ENCODE data around the gene LRRC34. TPM values are rescaled to one million over a fixed set of nuclear protein-coding genes. Genes with fewer than 3 reads are reported as not detected.
A peak's percentile ranks its signal among the peaks of the same experiment; 100 is the strongest.

LRRC34 gene
- total and polyA plus RNA-seq, 9 donors, result 2.8 to 5.9 (median 3.7) TPM

DNA sequence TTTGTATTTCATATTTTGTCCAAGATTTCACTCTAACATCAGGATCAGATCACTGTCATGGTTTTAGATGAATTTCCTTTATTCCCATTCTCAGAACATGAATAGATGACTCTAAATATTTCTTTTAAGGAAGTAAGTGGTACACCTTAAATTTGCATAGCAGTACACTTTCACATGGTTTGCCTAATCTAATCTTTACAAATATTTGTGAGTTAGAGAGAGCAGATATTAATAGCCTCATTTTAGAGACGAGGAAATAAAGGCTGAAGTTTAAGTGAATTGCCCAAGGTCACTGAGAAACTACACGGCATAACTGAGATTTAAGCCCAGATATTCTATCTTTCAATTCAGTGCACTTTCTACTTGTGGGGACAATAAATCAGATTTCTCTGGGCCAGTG is 62.0 kb downstream of the LRRC34 start:
- Histone ChIP-seq H3K4me3 (ENCODE audit: low read length) (no peak overlapping the region), H3K27me3 (ENCODE audit: control insufficient read depth, insufficient read depth, low read length) (no peaks in the 10 kb centered on the region), H3K27ac (ENCODE audit: low read length) (no peak overlapping the region), H3K4me1 (ENCODE audit: control insufficient read depth, insufficient read depth, low read length) (no peaks in the 10 kb centered on the region), H3K9me3 (replicated peaks; ENCODE audit: control insufficient read depth, low read depth, low read length) (no peaks in the 10 kb centered on the region), H3K36me3 (ENCODE audit: control insufficient read depth, insufficient read depth, low read length) (no peaks in the 10 kb centered on the region)
- WGBS (ENCODE audit: insufficient coverage), result no CpG with 5 or more reads among the region's 2 CpGs
- DNase-seq, result no peak

GRCh38 chr3:169748670-169749069 is 64.0 kb downstream of the LRRC34 start:
- 100% methylated on average over 1 of the region's 3 CpGs for WGBS (ENCODE audit: insufficient coverage)
- Histone ChIP-seq H3K27ac (ENCODE audit: low read length) (no peak overlapping the region), H3K9me3 (replicated peaks; ENCODE audit: control insufficient read depth, low read depth, low read length) (no peaks in the 10 kb centered on the region), H3K4me1 (ENCODE audit: control insufficient read depth, insufficient read depth, low read length) (no peaks in the 10 kb centered on the region), H3K4me3 (ENCODE audit: low read length) (no peak overlapping the region), H3K27me3 (ENCODE audit: control insufficient read depth, insufficient read depth, low read length) (no peaks in the 10 kb centered on the region), H3K36me3 (ENCODE audit: control insufficient read depth, insufficient read depth, low read length) (no peaks in the 10 kb centered on the region)
- no peak for DNase-seq

DNA sequence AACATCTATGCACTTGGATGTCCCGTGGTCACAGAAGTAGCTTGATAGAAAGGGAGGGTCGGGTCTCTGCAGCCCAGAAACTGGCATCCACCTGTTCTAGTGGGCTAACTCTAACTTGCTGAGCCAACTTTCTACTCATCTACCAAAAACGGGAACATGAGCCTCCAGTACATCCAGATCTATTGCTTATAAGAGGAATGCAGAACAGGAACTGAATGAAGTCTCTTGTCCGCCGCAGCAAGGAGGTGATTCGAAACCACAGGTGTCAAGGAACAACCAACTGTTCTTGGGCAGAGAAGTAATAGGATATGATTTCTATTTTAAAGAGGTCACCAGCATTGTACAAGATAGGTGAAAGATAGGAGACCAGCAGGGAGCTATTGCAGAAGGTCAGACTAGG is 65.8 kb downstream of the LRRC34 start:
- no peak overlapping the region for H3K27ac ChIP-seq (ENCODE audit: low read length)
- WGBS (ENCODE audit: insufficient coverage), result 62% methylated on average over 3 of the region's 6 CpGs
- H3K27me3 ChIP-seq (ENCODE audit: control insufficient read depth, insufficient read depth, low read length), result no peaks in the 10 kb centered on the region
- H3K4me3 ChIP-seq (ENCODE audit: low read length), result no peak overlapping the region
- H3K4me1 ChIP-seq (ENCODE audit: control insufficient read depth, insufficient read depth, low read length), result no peaks in the 10 kb centered on the region
- no peaks in the 10 kb centered on the region for H3K36me3 ChIP-seq (ENCODE audit: control insufficient read depth, insufficient read depth, low read length)
- no peak for DNase-seq
- H3K9me3 ChIP-seq (replicated peaks; ENCODE audit: control insufficient read depth, low read depth, low read length), result no peaks in the 10 kb centered on the region

- Histone ChIP-seq H3K9me3 (replicated peaks; ENCODE audit: control insufficient read depth, low read depth, low read length) (no peaks in the 10 kb centered on the region), H3K36me3 (ENCODE audit: control insufficient read depth, insufficient read depth, low read length) (no peaks in the 10 kb centered on the region), H3K27me3 (ENCODE audit: control insufficient read depth, insufficient read depth, low read length) (no peaks in the 10 kb centered on the region), H3K27ac (ENCODE audit: low read length) (no peak overlapping the region), H3K4me3 (ENCODE audit: low read length) (no peak overlapping the region), H3K4me1 (ENCODE audit: control insufficient read depth, insufficient read depth, low read length) (no peaks in the 10 kb centered on the region)
- DNase-seq, result peak; percentile 25
- no CpG with 5 or more reads among the region's 1 CpG for WGBS (ENCODE audit: insufficient coverage)
Measured at GRCh38 chr3:169744366-169745054, 68.2 kb downstream of the LRRC34 start.

Other genes starting within 250 kb of the LRRC34 start
- 17.6 TPM for gene MECOM, start 149.2 kb downstream of the LRRC34 start, total RNA-seq
- 10 to 100 TPM; 11.3 to 15.5 (median 12.6) TPM for gene MECOM, start 149.2 kb downstream of the LRRC34 start, polyA plus RNA-seq (ENCODE audit: insufficient read depth in 1 of 8, insufficient read length in 8 of 8, low replicate concordance in 1 of 8)
- gene TERC, start 47.8 kb downstream of the LRRC34 start, total RNA-seq, result 23.7 TPM
- under 1 TPM in 3 of 8 donors, not detected in 5; 0.33 to 0.37 (median 0.36) TPM for gene TERC, start 47.8 kb downstream of the LRRC34 start, polyA plus RNA-seq (ENCODE audit: insufficient read depth in 1 of 8, insufficient read length in 8 of 8, low replicate concordance in 1 of 8)
- 3.4 TPM for gene ACTRT3, start 43.3 kb downstream of the LRRC34 start, total RNA-seq
- 1 to 10 TPM; 2.0 to 4.1 (median 3.2) TPM for gene ACTRT3, start 43.3 kb downstream of the LRRC34 start, polyA plus RNA-seq (ENCODE audit: insufficient read depth in 1 of 8, insufficient read length in 8 of 8, low replicate concordance in 1 of 8)
- 21.6 TPM for gene MYNN, start 39.5 kb downstream of the LRRC34 start, total RNA-seq
- gene MYNN, start 39.5 kb downstream of the LRRC34 start, polyA plus RNA-seq (ENCODE audit: insufficient read depth in 1 of 8, insufficient read length in 8 of 8, low replicate concordance in 1 of 8), result 10 to 100 TPM; 17.2 to 23.4 (median 19.5) TPM
- gene LRRIQ4, start within 50 bp of the LRRC34 start, total RNA-seq, result 0.09 TPM
- gene LRRIQ4, start within 50 bp of the LRRC34 start, polyA plus RNA-seq (ENCODE audit: insufficient read depth in 1 of 8, insufficient read length in 8 of 8, low replicate concordance in 1 of 8), result under 1 TPM in 6 of 8 donors, not detected in 2; 0.07 to 0.13 (median 0.12) TPM
- gene LRRC31, start 57.0 kb upstream of the LRRC34 start, total RNA-seq, result not detected
- gene LRRC31, start 57.0 kb upstream of the LRRC34 start, polyA plus RNA-seq (ENCODE audit: insufficient read depth in 1 of 8, insufficient read length in 8 of 8, low replicate concordance in 1 of 8), result under 1 TPM in 1 of 8 donors, not detected in 7; 0.21 TPM
- not detected for gene SAMD7, start 98.7 kb upstream of the LRRC34 start, total RNA-seq
- under 1 TPM in 1 of 8 donors, not detected in 7; 0.14 TPM for gene SAMD7, start 98.7 kb upstream of the LRRC34 start, polyA plus RNA-seq (ENCODE audit: insufficient read depth in 1 of 8, insufficient read length in 8 of 8, low replicate concordance in 1 of 8)
- 53.7 TPM for gene SEC62, start 153.9 kb upstream of the LRRC34 start, total RNA-seq
- gene SEC62, start 153.9 kb upstream of the LRRC34 start, polyA plus RNA-seq (ENCODE audit: insufficient read depth in 1 of 8, insufficient read length in 8 of 8, low replicate concordance in 1 of 8), result 10 to 100 TPM; 56.8 to 96.2 (median 72.3) TPM
- gene GPR160, start 225.1 kb upstream of the LRRC34 start, total RNA-seq, result 1.2 TPM
- gene GPR160, start 225.1 kb upstream of the LRRC34 start, polyA plus RNA-seq (ENCODE audit: insufficient read depth in 1 of 8, insufficient read length in 8 of 8, low replicate concordance in 1 of 8), result 10 to 100 TPM in 1 of 8 donors, 1 to 10 TPM in 7; 1.7 to 14.0 (median 2.9) TPM

Data from muscle of leg (tissue), 11 donors.